ENCODE measurements around the gene TP63.

DNA sequence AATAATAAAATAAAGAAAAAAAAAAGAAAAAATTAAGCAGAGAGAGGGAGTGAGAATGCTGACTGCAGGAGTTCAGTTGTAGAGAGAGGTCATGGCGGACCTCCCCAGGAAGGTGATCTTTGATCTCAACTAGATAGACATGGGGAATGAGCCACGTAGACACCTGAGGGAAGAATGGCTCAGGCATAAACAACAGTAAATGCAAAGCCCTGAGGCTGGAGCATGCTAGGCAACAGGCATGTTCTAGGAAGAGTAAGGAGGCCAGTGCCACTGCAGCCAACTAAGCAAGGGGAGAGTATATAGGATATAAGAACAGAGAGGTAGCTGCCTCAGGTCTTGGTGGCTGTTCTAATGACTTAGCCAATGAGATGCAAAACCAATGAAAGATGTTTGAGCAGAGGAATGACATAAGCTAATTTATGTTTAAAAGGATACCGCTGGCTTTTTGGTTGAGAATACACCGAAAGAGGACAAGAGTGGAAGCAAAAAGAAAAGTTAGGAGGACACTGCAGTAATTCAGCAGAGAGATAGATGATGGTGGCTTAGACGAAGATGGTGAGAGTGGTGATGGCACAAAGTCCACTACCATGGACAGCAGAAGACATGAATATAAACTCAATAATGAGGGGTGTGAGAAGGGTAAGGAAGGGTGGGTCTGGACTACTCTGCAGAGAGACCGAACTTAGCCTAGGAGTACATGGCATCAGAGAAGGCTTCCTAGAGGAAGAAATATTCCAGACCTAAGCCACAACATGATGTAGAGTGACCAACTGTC lies 314.9 kb downstream of the TP63 start:
- TF ChIP-seq POLR2A (IDR thresholded peaks at IDR 0.05; ENCODE audit: low read depth, low read length) (no peak), POLR2AphosphoS5 (IDR thresholded peaks at IDR 0.05; ENCODE audit: low read depth, low read length) (no peak)
